HG03066 (cell line): ENCODE data around the gene RPL3.
A peak's percentile ranks its signal among the peaks of the same experiment; 100 is the strongest.

Experiments used
- ATAC-seq: cut with Tn5 transposase; IDR thresholded peaks from one replicate; pipeline ENCODE4 v1.9.1; 2021; ENCODE audit warnings: low read depth; ENCODE audit not compliant: unreplicated experiment

Gene RPL3

GRCh38 chr22:39284142-39284980 is 35.1 kb downstream of the RPL3 start:
- no peak for ATAC-seq

- no peak for ATAC-seq
Observed at GRCh38 chr22:39283322-39284141, 35.9 kb downstream of the RPL3 start.

GRCh38 chr22:39282645-39283321 is 36.6 kb downstream of the RPL3 start:
- no peak for ATAC-seq

DNA sequence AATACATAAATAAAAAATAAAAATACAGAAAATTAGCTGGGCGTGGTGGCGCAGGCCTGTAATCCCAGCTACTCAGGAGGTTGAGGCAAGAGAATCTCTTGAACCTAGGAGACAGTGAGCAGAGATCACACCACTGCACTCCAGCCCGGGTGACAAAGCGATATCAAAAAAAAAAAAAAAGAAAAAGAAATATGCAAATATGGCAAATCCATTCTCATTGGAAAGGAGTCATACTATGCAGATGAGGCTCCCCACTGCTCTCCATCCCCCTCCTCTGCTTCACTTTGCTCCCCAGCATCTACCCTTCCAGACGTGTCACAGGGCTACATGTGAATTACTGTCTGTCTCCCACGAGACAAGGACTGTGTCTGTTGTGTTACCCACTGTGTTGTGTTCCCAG is 38.3 kb downstream of the RPL3 start:
- ATAC-seq = no peak

DNA sequence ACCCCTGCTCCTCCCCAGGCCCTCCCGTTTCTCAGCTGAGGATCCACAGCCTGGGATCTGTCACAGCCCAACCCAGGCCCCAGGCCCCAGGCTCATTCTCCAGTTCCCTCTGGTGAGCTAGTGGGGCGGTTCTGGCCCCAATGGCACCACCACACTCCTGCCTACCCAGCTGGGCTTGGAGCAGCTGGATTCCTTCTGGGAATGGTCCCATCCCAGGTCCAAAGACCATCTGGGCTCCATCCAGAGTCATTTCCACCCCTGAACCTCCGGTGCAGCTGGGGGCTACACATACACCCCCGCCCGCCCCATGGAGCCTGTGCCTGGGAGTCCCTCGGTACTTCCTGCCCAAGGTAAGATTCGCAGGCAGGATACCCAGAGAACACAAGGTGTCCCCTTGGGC is 39.2 kb downstream of the RPL3 start:
- ATAC-seq = no peak

DNA sequence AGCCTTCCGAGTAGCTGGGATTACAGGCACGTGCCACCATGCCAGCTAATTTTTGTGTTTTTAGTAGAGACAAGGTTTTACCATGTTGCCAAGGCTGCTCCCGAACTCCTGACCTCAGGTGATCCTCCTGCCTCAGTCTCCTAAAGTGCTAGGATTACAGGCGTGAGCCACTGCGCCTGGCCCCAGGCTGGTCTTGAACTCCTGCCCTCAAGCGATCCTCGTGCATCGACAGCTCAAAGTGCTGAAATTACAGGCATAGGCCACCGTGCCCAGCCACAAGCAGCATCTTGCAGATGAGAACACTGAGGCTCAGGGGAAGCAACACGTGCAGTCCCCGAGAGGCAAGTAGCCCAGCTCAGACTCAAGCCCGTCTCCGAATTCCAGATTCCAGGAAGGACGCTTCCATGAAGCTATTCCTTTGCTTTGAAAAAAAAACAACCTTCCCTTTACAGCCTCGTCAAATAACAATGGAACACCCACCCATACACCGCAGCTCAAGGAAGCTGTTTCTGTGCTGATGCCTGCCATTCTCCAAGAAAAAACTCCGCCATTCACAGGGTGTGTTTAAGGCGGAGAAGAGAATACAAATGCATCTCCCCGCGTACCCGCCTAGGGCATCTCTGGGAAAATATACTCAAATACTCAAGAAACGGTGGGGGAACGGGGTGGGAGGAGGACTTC is 40.1 kb downstream of the RPL3 start:
- ATAC-seq = no peak

DNA sequence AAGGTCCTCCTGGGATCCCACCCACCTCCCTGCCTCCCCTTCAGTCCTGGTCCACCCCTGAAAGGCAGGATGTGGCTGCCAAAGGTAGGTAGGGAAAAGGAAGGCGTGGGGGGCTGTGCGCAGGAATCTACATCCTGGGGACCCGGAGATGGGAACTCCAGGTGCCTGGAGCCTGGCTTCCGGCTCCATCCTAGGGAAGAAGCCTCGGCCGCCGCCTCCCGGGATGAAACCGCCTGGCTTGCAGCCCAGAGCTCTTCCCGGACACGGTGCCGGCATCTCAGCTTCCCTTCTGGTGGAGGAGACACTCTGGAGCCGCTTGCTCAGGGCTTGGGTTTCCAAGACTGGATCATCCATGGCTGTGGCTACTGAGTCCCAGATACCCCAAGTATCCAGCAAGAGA is 41.4 kb downstream of the RPL3 start:
- ATAC-seq = no peak

- ATAC-seq = no peak
Observed at GRCh38 chr22:39277142-39277607, 42.2 kb downstream of the RPL3 start.

DNA sequence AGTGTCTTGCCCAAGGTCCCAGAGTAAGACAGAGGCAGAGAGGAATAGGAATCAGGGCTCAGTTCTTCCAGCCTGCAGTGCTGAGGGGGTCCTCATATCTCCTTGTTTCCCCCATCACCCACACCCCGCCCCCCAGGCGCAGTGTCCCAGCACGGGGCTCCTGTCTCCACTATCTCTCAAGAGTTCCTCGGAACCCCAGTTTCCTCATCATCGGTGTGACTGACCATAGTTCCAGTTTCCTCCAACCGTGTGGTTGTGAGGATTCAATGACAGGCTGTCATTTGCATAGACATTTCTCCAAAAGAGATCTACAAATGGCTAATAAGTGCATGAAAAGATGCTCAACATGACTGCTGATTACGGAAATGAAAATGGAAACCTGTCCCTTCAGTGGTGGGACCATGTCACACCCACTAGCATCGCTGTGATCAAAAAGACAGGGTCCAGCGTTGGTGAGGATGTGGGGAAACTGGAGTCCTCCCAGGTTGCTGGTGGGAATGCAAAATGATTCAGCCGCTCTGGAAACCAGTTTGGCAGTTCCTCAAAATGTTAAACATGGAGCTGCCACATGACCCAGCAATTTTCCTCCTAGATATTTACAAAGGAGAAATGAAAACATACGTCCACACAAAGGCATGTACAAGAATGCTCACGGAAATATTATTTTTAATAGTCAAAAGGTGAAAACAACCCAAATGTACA is 42.8 kb downstream of the RPL3 start:
- ATAC-seq = no peak

- ATAC-seq = no peak
Observed at GRCh38 chr22:39275814-39276439, 43.5 kb downstream of the RPL3 start.

GRCh38 chr22:39273950-39274887 is 45.2 kb downstream of the RPL3 start:
- no peak for ATAC-seq

DNA sequence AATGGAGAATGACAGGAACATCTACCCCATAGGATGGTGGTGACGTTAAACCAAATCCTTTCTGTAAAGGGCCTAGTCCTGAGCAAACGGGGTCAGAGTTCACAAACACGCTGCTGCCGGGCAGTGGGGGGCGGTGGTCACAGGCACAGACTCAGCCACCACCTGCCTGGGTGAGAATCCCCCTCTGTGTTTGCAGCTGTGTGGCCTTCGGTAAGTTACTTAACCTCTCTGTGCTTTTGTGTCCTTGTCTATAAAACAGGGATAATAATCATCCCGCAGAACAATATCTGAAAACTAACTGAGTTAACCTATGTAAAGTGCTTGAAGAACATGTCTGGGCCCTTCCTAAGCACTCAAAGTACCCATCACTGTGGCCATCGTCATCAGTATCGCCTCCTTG is 48.6 kb downstream of the RPL3 start:
- no peak for ATAC-seq

- no peak for ATAC-seq
Observed at GRCh38 chr22:39270280-39270679, 49.1 kb downstream of the RPL3 start.

DNA sequence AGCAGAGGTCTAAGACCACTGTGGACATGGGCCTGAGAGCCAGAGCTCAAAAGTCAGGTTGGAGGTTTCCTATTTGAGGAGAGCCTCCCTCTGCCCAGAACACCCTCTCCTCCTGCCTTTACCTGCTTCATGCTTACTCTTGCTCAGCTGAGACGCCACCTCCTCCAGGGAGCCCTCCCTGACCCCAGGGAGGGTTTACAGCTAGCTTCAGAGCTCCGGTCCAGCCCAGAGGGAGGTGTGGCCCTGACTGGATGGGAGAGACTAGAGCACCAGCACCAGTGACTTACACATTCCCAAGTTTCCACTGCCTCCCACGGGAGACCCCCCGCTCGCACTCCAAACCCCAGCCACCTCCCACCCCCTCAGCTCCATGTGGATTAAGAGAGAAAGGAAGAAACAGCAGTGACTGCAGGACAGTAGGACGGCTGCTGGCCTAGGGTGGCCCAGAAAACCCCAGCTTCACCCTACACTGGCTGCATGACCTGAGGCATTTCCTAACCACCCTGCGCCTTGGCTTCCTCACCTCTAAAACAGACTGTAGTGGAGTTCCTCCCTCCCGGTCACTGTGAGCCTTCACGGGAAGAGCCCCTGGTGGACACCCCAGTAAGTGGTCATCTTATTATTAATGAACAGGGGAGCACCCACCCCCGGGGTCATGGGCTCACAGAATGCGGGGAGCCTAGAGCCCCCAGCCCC is 50.2 kb downstream of the RPL3 start:
- ATAC-seq = no peak

DNA sequence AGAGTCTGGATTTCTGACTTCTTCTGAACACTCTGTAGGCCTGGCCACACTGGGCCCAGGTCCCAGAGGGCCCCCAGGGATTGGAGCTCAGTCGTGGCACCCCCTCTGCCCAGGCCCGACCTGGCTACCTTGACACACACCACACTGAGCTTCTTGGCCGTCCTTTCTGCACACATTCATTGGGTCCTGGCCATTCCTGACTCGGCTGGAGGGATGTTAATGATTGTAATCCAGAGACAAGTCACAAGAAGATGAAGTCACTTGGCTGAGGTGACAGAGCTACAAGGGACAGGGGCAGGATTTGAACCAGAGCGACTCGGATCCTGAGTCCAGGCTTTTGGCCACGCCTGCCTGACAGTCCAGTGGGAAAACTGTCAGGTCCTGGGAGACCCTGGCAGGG is 50.8 kb downstream of the RPL3 start:
- no peak for ATAC-seq

DNA sequence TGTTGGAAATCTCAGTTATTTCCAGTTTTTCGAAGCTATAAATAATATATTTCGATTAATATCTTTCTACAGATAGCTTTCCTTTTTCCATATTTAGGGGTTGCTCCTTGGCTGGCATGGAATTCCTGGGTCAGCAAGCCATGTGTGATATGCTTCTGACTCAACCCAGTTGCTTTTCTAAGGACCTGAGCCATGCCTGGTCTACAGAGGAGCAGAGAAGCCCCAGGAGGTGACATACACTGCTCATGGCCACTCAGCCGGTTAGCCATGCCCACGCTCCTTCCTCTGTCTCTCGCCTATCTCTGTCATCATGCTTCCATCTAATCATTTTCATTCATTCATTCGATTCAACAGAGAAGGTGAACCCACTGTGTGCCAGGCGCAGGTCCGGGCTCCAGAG is 51.4 kb downstream of the RPL3 start:
- no peak for ATAC-seq

DNA sequence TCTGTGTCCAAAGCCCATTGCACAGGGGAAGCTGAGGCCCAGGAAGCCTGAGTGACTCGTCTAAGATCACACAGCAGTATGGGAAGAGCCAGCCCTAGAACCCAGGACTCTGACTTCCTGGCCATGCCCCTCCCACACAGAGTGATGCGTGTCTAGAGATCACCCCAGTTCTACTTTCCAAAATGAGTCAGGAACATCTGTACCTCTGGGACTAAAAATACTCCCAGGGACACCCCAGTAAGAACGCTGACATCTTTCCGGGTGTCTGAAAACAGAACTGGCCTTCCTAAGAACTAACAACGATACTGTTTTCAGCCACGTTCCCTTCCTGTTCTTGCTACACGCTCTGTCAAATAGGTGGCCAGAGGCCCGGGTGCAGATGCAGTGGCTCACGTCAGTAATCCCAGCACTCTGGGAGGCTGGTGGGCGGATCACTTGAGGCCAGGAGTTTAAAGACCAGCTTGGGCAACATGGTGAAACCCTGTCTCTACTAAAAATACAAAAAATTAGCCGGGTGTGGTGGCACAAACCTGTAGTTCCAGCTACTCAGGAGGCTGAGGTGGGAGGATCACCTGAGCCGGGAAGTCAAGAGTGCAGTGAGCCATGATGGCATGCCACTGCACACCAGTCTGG is 52.9 kb downstream of the RPL3 start:
- peak; percentile 73 for ATAC-seq
